AG09309 (cell line): ENCODE measurements around the gene C1QL3.
A peak's percentile ranks its signal among the peaks of the same experiment; 100 is the strongest.

Experiments used
- DNase-seq: peaks from one replicate; pipeline ENCODE4 v3.0.0-alpha.2; 2010; ENCODE audit warnings: low read depth
- H3K4me3 ChIP-seq: 2 replicates; pipeline ENCODE4 v1.5.1; 2011; ENCODE audit warnings: mild to moderate bottlenecking, low read depth, low read length, moderate library complexity; ENCODE audit not compliant: control insufficient read depth
- CTCF ChIP-seq: IDR thresholded peaks from 2 replicates; pipeline ENCODE4 v1.5.1; 2011; ENCODE audit warnings: mild to moderate bottlenecking, low read depth, low read length, inconsistent platforms; ENCODE audit not compliant: insufficient read depth, control insufficient read depth; ENCODE audit errors: missing control alignments

Gene C1QL3

DNA sequence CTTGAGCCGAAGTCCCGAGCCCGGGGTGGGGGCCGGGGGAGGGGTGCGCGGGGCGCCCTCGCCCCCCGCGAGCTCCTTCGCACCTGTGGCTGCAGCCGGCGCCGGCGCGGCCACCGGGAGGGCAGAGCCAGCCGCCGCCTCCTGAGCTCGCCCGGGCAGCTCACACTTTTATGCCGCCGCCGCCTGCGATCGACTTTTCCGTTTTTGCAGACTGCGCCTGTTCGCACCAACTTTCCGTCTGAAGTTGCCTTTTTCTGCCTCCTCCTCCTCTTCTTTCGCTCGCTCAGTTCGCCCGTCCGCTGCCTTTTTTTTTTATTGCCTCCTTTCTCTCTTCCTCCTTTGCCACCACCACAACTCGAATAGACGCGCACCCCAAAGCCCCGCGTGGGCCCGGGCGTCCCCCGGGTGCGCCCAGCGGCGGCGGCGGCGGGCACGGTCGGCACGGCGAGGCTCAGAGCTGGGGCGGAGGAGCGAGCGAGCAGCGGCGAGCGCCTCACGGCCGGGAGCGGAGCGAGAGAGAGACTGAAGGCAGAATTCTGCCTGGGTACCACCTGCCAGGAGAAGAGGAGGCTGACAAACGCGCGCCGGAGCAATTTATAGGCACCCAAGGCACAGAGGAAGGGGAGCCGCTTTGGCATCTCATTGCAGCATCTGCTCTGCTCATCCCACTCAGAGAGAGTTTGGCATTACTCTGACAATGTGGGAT lies at the start of gene C1QL3:
TSS of gene C1QL3 (minus strand) at position 569 of the 706 bp plus-strand sequence. CDS start 814 bp downstream, outside the sequence.
- peak within 1 kb of the TSS; percentile 45 for H3K4me3 ChIP-seq
- no peak for TF ChIP-seq CTCF
- DNase-seq, result no peak

DNA sequence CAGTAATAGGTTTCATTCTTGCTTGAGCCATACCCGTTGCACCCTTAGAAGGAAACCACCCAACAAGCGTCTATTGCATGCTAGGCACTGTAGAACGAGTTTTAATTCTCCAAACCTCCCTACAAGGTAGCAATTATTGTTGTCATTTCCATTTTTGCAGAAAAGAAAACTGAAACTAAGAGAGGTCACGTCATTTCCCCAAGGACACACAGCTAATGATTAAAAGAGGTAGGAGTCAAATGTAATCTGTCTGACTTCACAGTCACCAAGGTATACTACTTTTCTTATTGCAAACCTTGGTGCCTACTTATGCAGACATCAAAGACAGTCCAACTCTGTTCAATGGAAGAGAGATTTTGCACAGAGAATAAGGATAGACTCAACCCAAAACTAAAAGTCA lies 49.1 kb upstream of the C1QL3 start:
- DNase-seq, result no peak
- H3K4me3 ChIP-seq, result no peak overlapping the region
- no peak for TF ChIP-seq CTCF

DNA sequence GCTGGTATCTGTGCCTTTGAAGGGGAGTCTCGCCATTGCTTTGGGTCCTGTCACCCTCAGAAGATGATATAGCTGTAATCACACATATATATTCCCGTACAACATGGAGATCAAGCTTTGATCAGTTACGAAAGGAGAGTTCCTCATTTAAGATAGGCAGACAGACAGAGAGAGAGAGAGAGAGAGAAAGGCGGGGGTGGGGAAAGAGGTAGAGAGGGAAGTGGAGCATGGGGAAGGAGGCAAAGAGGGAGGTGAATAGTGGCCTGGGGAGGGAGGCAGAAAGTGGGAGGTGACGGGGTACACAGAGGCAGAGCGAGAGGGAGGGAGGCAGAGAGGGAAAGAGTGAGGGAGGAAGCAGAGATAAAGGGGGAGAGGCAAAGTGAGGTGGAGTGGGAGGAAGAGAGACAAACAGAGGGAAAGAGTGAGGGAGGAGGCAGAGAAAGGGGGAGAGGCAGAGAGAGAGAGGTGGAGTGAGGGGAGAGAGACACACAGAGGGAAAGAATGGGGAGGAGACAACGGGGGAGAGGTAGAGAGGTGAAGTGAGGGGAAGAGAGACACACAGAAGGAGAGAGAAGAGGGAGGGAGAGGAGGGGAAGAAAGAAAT lies 44.6 kb upstream of the C1QL3 start:
- no peak for DNase-seq
- H3K4me3 ChIP-seq, result no peak overlapping the region; the same call in 1 of the 2 replicates
- no peak for TF ChIP-seq CTCF

- DNase-seq, result no peak
- TF ChIP-seq CTCF, result no peak
- H3K4me3 ChIP-seq, result no peak overlapping the region
These were observed 43.9 kb upstream of the C1QL3 start for GRCh38 chr10:16565604-16566003.

- H3K4me3 ChIP-seq, result no peak overlapping the region
- DNase-seq, result no peak
- TF ChIP-seq CTCF, result no peak
These were observed 41.2 kb upstream of the C1QL3 start for GRCh38 chr10:16562891-16563290.

DNA sequence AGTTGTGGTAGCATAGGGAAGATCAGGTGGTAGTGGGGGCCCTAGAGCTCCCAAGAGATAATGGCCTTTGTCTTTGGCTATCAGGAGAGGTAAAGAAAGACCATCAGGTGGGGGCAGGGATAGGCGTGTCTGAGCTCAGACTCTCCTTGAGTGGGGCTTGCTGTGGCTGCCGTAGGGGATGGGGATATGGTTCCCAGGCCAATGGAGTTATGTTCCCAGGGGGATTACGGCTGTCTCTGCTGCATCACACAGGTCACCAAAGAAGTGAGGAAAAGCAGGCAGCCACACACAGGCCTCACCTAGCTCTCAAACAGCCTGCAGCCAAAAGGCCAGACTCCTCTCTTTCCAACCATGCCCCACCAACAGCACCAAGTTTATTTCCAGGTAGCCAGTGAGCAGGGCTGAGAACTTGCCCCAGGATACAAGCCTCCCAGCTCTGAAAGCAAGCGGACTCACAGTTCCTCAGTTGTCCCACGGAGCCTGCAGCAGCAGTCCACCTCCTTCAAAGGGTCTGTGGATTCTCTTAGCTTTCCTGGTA lies 37.6 kb upstream of the C1QL3 start:
- no peak for TF ChIP-seq CTCF
- no peak for DNase-seq
- no peak overlapping the region for H3K4me3 ChIP-seq
